ENCODE measurements around the gene MAPK4.
"Not testable (repeated sequence)": the region's sequence is repeated elsewhere in the genome, so short reads cannot be mapped to it uniquely, and the experiment has no call there.

MAPK4 gene

GRCh38 chr18:50695431-50696176 lies 135.7 kb downstream of the MAPK4 start:
- DNase-seq: no peak

DNA sequence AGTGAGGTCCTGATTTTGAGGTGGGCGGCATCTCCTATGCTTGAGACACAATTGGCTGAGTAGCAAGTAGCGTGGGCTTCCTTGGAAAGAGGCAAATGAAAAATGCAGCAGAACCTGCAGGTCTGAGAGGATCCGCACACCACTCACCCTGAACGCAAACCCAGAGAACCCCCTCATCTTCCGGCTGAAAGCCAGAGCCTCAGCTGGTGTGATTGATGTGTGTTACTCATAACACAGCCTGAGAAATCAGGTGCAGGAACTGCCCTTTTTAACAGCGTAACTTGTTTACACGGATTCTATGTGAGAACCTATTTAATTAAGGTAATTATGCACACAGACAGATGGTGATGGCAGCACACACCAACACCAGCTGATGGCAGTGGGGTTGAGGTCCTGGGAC lies 136.5 kb downstream of the MAPK4 start:
- DNase-seq: no peak

GRCh38 chr18:50696929-50697328 lies 137.0 kb downstream of the MAPK4 start:
- DNase-seq: no peak

- DNase-seq: no peak
Observed at GRCh38 chr18:50697509-50697908, 137.6 kb downstream of the MAPK4 start.

- DNase-seq: no peak
Observed at GRCh38 chr18:50700245-50701165, 140.6 kb downstream of the MAPK4 start.

- no peak for DNase-seq
Observed at GRCh38 chr18:50704357-50704940, 144.6 kb downstream of the MAPK4 start.

- no peak for DNase-seq
Observed at GRCh38 chr18:50706199-50706598, 146.3 kb downstream of the MAPK4 start.

DNA sequence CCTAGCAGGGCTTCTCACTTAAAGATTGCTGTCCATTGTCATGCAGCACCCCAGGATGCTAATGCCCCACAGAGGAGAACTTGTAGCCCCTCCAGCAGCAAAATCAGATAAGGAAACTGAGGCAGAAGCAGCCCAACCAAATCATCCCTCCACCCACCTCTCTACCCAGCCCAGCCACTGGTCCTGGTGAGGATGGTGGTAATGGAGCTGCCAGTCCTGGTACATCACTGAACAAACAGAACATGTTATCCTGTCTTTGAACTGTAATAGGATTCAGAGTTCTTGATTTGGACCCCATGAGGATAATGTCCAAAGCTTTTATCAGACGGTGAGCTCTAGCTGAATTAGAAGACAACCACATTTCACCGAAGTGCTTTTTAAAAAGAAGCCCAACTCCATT lies 146.8 kb downstream of the MAPK4 start:
- DNase-seq: no peak

GRCh38 chr18:50707297-50707696 lies 147.4 kb downstream of the MAPK4 start:
- DNase-seq: not testable (repeated sequence)

DNA sequence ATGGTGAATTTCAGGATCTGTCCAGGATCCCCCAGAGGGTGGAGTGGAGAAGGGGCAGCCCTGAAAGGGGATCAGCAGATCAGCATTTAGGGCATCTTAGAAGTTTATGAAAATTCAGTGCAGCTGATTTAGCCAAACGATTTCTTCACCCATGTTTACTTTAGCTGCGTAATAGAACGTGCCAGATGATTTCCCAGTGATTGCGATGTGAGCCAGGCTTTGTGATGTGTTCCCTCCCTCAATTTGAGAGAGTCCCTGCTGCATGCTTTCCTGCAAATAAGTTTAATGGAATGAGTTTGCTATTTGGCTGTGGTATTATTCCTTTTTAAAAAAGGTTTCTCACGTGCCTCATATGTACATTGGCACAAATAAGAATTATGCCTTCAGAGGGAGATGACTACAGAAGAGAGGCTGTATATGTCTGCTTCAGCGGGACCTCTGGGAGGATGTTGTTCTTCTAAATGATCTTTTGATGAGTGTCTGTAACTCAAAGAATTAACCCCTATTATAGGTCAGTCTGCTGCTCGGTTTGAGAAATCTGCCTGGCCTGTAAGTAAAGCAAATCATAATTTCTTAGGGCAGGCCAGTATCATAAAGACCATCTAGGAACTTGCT lies 148.1 kb downstream of the MAPK4 start:
- no peak for DNase-seq

DNA sequence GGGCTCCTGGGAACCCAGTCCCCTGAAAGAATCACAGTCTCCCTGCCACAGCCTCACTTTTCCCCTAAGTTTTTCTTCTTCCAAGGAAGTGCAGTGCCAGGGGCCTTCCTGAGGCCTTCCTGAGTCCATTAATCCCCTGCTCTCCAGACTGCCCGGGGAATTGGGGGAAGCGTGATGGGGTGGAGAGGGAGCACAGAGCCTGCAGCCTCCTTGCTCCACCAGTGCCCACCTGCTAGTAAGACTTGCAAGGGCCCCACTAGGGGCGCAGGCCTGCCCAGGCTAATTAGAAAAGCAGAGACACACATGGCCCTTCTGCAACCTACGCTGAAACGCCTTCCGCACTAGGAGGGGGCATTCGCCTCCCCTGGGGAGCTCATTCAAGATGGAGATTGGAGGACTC lies 149.3 kb downstream of the MAPK4 start:
- DNase-seq: no peak

- no peak for DNase-seq
Observed at GRCh38 chr18:50711386-50711785, 151.5 kb downstream of the MAPK4 start.

DNA sequence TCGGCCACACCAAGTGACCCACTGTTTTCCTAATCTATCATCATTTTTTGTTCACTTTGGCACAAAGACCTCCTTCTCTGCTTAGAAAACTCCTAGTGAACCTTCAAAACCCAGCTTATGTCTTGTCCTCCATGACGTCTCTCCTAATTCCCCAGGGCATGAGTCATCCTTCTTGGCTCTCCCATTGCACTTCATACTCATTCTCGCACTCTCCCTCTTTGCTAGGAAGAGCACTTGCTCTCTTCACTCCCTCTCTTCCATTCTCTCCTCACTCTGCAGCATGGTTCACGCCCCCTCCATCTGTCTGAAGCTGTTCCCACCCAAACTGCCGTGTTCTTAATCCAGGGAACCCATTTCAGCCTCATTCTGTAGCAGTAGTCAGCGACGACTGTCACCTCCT lies 156.0 kb downstream of the MAPK4 start:
- DNase-seq: no peak

- no peak for DNase-seq
Observed at GRCh38 chr18:50716902-50717301, 157.0 kb downstream of the MAPK4 start.

DNA sequence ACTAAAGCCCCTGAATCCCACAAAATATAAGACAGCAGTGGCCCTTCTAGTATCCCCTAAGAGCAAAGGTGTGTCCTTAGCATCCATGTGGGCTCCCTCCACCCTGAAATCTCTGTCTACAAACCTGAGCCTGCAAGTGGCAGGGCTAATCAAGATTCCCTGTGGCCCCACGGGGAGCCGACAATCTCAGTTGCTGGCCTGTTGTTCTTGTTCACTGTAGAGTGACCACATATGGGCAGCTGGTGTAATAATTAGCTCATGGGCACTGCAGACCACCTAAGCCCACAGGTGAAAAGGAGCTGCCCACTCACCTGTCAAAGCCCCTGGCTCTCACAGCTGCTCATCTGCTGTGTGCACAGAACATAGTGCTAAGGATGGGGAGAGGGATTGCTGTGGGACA lies 157.7 kb downstream of the MAPK4 start:
- no peak for DNase-seq

- no peak for DNase-seq
Observed at GRCh38 chr18:50719471-50720324, 159.8 kb downstream of the MAPK4 start.

GRCh38 chr18:50720325-50720674 lies 160.4 kb downstream of the MAPK4 start:
- DNase-seq: no peak

GRCh38 chr18:50721006-50721405 lies 161.1 kb downstream of the MAPK4 start:
- DNase-seq: no peak

GRCh38 chr18:50721451-50722120 lies 161.7 kb downstream of the MAPK4 start:
- no peak for DNase-seq

DNA sequence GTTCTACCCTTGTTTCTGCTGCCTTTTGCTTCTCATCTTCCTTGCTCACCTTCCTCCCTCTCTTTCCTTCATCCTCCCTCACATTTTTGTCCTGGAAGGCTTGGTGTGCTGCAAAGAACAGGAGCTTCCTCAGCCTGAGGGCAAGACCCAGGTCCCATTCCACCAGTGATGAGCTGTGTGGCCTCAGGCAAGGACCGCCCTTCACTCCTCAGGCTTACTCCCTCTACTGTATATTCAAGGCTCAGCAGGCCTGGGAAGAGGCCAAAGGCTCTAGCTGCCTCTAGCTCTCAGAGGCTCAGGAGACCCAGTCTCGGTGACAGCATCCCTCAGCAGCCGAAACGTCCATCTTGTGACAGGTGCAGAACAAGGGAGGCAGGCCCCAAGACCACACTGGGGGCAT lies 162.4 kb downstream of the MAPK4 start:
- DNase-seq: no peak

GRCh38 chr18:50724751-50725151 lies 164.9 kb downstream of the MAPK4 start:
- no peak for DNase-seq

Measured in Kasumi-1 (cell line).